Esophagus squamous epithelium (tissue), 4 donors: ENCODE results near the gene COA6.

Experiments
- POLR2A ChIP-seq, 4 donors: fragments of 450-650 bp; IDR thresholded peaks; one replicate each; pipeline ENCODE4 v1.6.1; 2017; ENCODE audit warnings: antibody characterized with exemption in 4 of 4, mild to moderate bottlenecking in 4 of 4, moderate library complexity in 3 of 4
- TF ChIP-seq, protein P1 (sequence below), 6 experiments: fragments of 450-650 bp in 4 of 6; fragments of 200-600 bp in 2 of 6; sonication (generic) in 2 of 6; IDR thresholded peaks; one replicate each; pipeline ENCODE4 v1.5.1; 2016 to 2019; ENCODE audit warnings: antibody characterized with exemption in 6 of 6, mild to moderate bottlenecking in 4 of 6, moderate library complexity in 4 of 6

DNA sequence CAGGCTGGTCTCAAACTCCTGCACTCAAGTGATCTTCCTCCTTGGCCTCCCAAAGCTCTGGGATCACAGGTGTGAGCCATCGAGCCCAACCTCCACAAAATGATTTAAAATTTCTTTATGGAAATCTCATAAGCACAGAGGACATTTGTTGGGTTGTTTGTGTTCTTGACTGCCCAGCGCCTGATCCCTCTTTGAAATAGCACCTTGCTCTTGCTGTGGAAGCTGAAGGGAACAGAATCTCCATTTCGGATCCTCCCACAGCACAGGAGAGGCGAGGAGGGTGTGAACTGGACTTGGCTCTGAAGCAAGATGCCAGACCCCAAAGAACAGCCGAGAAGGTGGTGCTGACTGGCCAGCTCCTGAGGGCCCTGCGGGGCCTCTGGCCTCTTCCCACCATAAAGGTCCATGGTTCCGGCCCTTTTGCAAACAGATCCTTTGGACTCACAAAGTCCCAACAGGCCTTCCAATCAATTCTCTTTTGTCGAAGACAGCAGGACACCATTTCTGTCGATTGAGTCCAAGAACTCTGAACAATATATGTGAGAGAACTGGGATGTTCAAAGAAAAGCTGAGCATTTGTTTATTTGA, 45.6 kb upstream of the COA6 start:
- TF ChIP-seq, protein P1, sequence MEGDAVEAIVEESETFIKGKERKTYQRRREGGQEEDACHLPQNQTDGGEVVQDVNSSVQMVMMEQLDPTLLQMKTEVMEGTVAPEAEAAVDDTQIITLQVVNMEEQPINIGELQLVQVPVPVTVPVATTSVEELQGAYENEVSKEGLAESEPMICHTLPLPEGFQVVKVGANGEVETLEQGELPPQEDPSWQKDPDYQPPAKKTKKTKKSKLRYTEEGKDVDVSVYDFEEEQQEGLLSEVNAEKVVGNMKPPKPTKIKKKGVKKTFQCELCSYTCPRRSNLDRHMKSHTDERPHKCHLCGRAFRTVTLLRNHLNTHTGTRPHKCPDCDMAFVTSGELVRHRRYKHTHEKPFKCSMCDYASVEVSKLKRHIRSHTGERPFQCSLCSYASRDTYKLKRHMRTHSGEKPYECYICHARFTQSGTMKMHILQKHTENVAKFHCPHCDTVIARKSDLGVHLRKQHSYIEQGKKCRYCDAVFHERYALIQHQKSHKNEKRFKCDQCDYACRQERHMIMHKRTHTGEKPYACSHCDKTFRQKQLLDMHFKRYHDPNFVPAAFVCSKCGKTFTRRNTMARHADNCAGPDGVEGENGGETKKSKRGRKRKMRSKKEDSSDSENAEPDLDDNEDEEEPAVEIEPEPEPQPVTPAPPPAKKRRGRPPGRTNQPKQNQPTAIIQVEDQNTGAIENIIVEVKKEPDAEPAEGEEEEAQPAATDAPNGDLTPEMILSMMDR (IDR thresholded peaks at IDR 0.05): no peak
- TF ChIP-seq POLR2A (IDR thresholded peaks at IDR 0.05): no peak
